Mucosa of descending colon (tissue), 3 donors: ENCODE measurements around the gene RTN4R. TPM values are rescaled to one million over a fixed set of nuclear protein-coding genes. Genes with fewer than 3 reads are reported as not detected.

Source experiments
- ATAC-seq: fragments of 200-7000 bp; cut with Tn5 transposase; one replicate; pipeline ENCODE4 v1.9.1; 2020; ENCODE audit warnings: mild to moderate bottlenecking, moderate library complexity
- DNase-seq, 3 donors: peaks; one replicate each; pipeline ENCODE4 v3.0.0-alpha.2; 2020
- H3K36me3 ChIP-seq: fragments of 200-600 bp; one replicate; pipeline ENCODE4 v1.8.0; 2021; ENCODE audit warnings: low read depth, mild to moderate bottlenecking
- H3K4me1 ChIP-seq: fragments of 200-600 bp; one replicate; pipeline ENCODE4 v1.8.0; 2021; ENCODE audit warnings: low read depth, mild to moderate bottlenecking
- H3K4me3 ChIP-seq: fragments of 200-600 bp; one replicate; pipeline ENCODE4 v1.8.0; 2021; ENCODE audit warnings: mild to moderate bottlenecking
- H3K9me3 ChIP-seq: fragments of 200-600 bp; one replicate; pipeline ENCODE4 v1.8.0; 2021; ENCODE audit warnings: mild to moderate bottlenecking
- intact Hi-C, 2 donors: fragments of 100-400 bp; cut with DNase I in 1 of 2; cut with micrococcal nuclease in 1 of 2; formaldehyde crosslinking; loops; one replicate each; pipeline versions ENCODE4 v1.11.0 to v1.11.1; 2022; cut with DNase I, micrococcal nuclease
- total RNA-seq, 3 donors: library from RNA; stranded (reverse); fragmentation: NEBNext Ultra II Directional in 2 of 3; extraction: Animal tissue kit (Norgen Biotek cat#: 25700) in 2 of 3; gene quantifications; one replicate each; pipeline versions ENCODE4 v1.2.1 to v1.2.4, GENCODE V29; 2021 to 2023
- TF ChIP-seq, protein P1 (sequence below): fragments of 200-600 bp; IDR thresholded peaks from one replicate; pipeline ENCODE4 v1.8.0; 2022; ENCODE audit warnings: antibody characterized with exemption, mild to moderate bottlenecking
- donor health status: DM: no; HTN: no; CAD: no; lungs with moderate emphysema.
- donor health status: DM: no; HTN: no; CAD: no.
- donor health status: DM: no; HTN: yes; CAD: no.

Gene RTN4R
- total RNA-seq, 3 donors from 2014 or later, result 1.6 to 3.5 (median 2.5) TPM

DNA sequence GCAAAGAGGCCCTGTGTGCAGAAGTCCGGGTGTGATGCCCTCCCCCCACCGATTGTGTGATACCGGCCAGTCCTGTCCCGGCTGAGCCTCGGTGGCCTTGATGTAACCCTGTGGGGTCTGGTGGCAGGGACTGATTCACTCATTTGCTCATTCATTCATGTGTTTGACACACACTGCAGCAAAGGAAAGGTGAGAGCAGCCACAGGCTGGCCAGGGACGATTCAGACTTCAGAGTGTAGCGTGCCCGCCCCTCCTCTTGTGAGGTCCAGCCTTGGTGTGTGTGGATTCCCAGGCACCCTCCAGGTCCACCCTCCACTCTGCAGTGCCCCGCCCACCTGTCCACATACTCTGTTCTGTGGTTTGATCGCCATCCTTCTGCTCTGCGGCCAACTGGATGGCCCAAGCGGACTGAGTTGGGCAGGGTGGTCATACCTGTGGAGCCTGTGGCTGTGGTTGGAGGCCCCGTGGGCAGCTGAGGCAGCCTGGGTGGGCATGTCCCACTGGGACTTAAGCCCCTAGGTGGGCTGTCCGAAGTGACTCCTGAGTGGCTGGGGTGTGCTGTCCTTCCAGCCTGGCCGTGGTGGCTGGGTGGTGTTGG, 59.3 kb downstream of the RTN4R start:
- Histone ChIP-seq H3K4me3 (no peak overlapping the region), H3K36me3 (no peaks in the 10 kb centered on the region), H3K9me3 (no peaks in the 10 kb centered on the region), H3K4me1 (peaks cover 5% of the 10 kb centered on the region)
- ATAC-seq, result no peak
- intact Hi-C loops, result no loop called here
- TF ChIP-seq, protein P1, sequence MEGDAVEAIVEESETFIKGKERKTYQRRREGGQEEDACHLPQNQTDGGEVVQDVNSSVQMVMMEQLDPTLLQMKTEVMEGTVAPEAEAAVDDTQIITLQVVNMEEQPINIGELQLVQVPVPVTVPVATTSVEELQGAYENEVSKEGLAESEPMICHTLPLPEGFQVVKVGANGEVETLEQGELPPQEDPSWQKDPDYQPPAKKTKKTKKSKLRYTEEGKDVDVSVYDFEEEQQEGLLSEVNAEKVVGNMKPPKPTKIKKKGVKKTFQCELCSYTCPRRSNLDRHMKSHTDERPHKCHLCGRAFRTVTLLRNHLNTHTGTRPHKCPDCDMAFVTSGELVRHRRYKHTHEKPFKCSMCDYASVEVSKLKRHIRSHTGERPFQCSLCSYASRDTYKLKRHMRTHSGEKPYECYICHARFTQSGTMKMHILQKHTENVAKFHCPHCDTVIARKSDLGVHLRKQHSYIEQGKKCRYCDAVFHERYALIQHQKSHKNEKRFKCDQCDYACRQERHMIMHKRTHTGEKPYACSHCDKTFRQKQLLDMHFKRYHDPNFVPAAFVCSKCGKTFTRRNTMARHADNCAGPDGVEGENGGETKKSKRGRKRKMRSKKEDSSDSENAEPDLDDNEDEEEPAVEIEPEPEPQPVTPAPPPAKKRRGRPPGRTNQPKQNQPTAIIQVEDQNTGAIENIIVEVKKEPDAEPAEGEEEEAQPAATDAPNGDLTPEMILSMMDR, result no peak
- DNase-seq, result no peak

DNA sequence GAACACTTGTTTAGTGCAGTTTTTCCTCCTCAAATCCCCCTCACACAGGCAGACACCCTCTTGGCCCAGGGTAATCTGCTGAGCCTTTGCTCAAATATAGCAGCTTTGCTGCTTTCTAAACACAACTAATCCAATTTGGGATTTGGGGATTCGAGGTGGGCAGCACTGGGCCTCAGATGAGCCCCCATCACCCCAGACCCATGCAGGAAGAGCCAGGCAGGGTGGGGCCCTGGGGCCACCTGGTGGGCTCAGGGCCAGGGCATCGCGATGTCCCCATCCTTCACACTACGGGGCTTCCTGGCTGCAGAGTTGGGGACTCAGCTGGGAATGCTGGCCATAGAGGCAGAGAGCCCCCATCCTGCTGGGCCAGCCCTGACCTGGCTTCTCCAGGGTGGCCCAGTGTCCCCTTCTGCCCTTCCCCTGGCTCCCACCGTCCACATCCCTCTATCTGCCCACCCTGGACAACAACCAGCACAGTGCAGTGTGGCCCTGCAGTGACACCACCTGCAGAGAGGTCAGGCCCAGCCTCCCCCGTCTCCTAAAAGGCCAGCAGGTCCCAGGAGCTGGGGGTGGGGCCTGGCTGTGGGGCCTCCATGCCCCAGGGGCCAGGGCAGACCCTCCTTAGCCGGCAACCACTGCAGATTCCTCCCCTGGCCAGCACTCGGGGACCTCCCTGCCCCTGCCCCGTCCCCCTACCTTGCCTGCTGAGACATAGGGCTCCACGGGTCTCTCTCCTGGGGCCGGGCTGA, 60.7 kb downstream of the RTN4R start:
- peaks cover 5% of the 10 kb centered on the region for H3K4me1 ChIP-seq
- DNase-seq, result no peak
- TF ChIP-seq, protein P1, result no peak
- H3K4me3 ChIP-seq, result no peak overlapping the region
- no peaks in the 10 kb centered on the region for H3K9me3 ChIP-seq
- ATAC-seq, result no peak
- intact Hi-C loops, result no loop called here
- H3K36me3 ChIP-seq, result no peaks in the 10 kb centered on the region

DNA sequence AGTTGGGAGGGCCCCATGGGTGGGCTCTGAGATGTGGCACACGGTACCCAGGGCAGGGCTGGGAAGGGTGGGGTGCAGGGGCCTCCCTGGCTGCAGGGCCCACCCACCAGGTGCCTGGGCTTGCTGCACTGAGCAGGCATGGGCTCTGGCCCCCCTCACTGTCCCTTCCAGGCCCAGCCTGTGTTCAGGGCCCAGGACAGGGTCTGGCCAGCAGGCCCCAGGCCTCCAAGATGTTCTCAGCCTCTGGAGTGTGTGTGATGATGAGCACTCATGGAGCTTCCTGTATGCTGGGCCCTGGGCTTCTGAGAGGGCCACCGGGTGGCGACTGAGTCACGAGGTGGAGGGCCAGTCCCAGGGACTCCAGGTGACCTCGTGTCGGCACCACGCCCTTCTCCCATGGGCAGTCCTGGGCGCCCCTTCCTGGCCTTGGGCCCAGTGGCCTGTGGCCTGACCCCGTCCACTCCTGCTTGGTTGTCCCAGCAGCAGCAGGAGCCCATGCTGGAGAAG, 61.4 kb downstream of the RTN4R start:
- H3K4me3 ChIP-seq, result peak overlapping the region; percentile 14
- intact Hi-C loops, result no loop called here
- peaks cover 5% of the 10 kb centered on the region for H3K4me1 ChIP-seq
- H3K9me3 ChIP-seq, result no peaks in the 10 kb centered on the region
- no peaks in the 10 kb centered on the region for H3K36me3 ChIP-seq
- TF ChIP-seq, protein P1, result no peak
- DNase-seq (peak; percentile 31 to 67 (median 54)), ATAC-seq (peak; percentile 63)

DNA sequence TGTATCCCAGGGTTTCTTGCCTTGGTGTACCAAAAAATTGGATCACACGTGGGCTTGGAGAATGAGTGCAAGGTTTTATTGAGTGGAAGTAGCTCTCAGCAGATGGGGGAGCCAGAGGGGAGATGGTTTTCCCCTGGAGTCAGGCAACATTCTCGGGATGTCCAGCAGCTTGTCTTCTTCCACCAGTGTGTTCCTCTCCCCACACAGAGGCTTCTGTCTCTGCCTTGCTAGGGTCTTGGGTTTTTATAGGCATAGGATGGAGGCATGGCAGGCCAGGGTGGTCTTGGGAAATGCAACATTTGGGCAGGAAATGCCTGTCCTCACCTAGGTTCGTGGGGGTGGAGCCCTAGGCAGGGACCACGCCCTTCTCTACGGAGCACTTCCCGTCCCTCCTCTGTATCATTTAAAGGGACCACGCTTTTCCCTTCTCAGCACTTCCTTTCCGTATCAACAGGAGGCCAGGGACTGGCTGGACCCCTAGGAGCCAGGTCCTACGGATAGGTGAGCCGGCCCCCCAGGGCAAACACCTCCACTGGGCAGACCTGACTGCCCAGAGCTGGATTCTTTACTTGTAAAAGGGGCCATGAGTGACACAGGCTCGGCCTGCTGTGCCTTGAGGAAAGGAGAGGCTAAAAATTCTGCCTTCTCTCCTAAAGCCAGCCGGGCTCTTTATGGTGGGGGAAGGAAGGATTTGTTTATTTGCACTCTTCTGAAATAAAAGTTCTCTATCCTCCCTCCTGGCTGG, 62.0 kb downstream of the RTN4R start:
- intact Hi-C loops, result no loop called here
- DNase-seq (peak; percentile 80 to 84 (median 83)), ATAC-seq (peak; percentile 93)
- Histone ChIP-seq H3K4me3 (peak overlapping the region; percentile 14), H3K4me1 (peaks cover 5% of the 10 kb centered on the region), H3K9me3 (no peaks in the 10 kb centered on the region), H3K36me3 (no peaks in the 10 kb centered on the region)
- TF ChIP-seq, protein P1, result no peak

DNA sequence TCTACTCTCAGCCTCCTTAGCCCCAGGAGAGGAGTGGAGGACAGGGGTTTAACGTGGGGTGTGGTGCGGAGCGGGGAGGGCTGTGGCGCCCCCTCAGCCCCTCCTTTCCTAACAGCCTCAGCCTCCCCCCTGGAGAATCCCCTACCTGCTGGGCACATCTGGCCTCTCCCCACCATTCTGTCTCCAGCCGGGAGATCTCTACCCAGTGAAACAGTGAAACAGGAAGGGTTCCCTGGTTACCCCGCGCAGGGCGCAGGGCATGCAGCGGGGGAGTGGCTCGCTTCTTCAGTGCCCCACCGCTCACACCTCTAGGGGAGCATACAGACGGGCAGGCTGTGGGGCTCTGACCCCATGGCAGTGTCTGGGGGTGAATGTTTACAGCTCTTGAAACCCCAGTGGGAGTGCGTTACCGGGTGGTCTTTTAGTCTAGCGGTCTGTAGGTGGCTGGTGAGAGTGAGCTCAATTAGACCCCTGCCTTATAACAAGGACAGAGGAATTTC, 62.6 kb downstream of the RTN4R start:
- H3K4me1 ChIP-seq, result peaks cover 5% of the 10 kb centered on the region
- H3K9me3 ChIP-seq, result no peaks in the 10 kb centered on the region
- TF ChIP-seq, protein P1, result no peak
- ATAC-seq, result no peak
- intact Hi-C loops, result no loop called here
- no peaks in the 10 kb centered on the region for H3K36me3 ChIP-seq
- H3K4me3 ChIP-seq, result no peak overlapping the region
- DNase-seq, result no peak
